Subcutaneous adipose tissue (tissue), 4 donors: ENCODE data around the gene VPS51. TPM values are rescaled to one million over a fixed set of nuclear protein-coding genes. Genes with fewer than 3 reads are reported as not detected.

Experiments
- total RNA-seq, 4 donors: library from RNA; depleted of rRNA; stranded (reverse); fragments of >200 nt; gene quantifications; one replicate each; pipeline ENCODE4 v1.1.0, GENCODE V29; 2016
- TF ChIP-seq, protein P1 (sequence below): fragments of 450-650 bp; IDR thresholded peaks from one replicate; pipeline ENCODE4 v1.5.1; 2016; ENCODE audit warnings: low read depth, mild to moderate bottlenecking, control low read depth, antibody characterized with exemption, moderate library complexity

The VPS51 gene
- total RNA-seq = 100 to 1,000 TPM in 3 of 4 donors, 10 to 100 TPM in 1; 84.8 to 300 (median 174) TPM

- TF ChIP-seq, protein P1, sequence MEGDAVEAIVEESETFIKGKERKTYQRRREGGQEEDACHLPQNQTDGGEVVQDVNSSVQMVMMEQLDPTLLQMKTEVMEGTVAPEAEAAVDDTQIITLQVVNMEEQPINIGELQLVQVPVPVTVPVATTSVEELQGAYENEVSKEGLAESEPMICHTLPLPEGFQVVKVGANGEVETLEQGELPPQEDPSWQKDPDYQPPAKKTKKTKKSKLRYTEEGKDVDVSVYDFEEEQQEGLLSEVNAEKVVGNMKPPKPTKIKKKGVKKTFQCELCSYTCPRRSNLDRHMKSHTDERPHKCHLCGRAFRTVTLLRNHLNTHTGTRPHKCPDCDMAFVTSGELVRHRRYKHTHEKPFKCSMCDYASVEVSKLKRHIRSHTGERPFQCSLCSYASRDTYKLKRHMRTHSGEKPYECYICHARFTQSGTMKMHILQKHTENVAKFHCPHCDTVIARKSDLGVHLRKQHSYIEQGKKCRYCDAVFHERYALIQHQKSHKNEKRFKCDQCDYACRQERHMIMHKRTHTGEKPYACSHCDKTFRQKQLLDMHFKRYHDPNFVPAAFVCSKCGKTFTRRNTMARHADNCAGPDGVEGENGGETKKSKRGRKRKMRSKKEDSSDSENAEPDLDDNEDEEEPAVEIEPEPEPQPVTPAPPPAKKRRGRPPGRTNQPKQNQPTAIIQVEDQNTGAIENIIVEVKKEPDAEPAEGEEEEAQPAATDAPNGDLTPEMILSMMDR = no peak
Measured at GRCh38 chr11:65095974-65096806, at the start of gene VPS51. Gene VPS51, plus strand, starts transcription at chr11:65096214. Its CDS starts 37 bp downstream, at chr11:65096251.

DNA sequence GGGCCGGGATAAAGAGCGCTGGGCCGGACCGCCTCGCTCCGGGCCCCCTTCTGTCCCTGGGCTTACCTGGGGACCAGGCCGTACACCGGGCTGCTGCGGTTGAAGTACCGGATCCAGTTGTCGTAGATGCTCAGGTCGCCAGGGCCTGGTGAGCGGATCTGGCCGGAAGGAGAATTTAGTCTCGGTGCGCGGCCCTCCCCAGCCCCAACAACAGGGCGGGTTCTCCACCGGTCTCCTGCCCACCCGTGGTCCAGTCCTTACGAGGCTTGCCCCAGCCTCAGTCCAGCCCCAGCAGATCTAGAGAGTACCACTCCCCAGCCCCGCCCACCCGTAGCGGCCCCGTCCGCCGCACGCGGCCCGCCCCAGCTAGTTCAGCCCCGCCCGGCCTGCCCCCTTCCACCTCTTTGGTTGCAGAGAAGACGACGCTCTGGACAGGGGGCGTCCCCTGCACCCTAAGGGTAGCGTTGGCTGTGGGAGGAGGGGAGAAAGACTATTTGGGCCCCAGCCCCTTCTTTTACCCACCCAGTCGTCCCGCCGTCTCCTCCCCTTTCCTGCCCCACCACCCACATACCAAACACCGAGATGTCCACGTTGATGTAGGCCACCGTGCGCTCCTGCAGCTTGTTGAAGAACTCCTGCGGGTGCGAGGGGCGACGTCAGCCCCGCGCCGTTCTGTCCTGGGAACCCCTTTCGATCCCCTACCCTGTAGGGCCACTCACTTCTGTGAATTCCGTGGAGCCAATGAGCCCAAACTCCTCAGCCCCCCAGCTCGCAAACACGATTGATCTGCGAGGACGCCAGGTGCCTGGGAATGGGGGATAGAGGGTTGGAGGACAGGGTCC is 48.2 kb upstream of the VPS51 start:
- TF ChIP-seq, protein P1 = no peak

GRCh38 chr11:65051398-65051858 is 44.6 kb upstream of the VPS51 start:
- TF ChIP-seq, protein P1 = no peak

GRCh38 chr11:65053827-65054508 is 42.0 kb upstream of the VPS51 start:
- TF ChIP-seq, protein P1 = no peak

DNA sequence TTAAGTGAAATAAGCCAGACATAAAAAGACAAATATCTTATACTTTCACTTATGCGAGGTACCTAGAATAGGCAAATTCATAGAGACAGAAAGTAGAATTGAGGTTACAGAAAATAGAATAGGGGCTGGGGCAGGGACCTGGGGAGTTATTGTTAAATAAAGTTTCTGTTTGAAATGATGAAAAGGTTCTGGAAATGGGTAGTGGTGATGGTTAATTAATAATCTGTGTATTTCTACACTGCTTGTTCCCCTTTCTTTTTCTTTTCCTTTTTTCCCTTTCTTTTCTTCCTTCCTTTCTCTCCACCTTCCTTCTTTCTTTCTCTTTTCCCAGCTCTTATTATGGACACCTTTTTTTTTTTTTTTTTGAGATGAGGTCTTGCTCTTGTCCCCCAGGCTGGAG is 40.5 kb upstream of the VPS51 start:
- TF ChIP-seq, protein P1 = no peak

DNA sequence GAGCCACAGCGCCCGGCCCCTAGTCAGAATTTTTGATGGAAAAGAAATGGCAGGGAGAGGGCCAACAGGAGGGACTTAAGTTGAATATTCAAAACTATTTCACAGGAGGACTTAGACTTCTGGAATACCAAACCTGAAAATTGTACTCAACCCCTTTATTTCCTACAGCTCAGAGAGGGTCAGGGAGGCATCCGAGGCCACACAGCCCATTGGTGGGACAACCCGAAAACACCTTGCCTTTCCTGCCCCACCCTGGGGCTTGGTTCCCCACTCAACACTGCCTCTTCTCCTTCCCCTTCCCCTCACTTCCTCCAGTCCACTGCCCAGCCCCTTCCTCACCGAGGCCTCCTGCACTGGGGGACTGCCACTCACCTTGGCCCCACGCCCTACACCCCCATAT is 39.0 kb upstream of the VPS51 start:
- TF ChIP-seq, protein P1 = no peak

- TF ChIP-seq, protein P1 = no peak
Measured at GRCh38 chr11:65057526-65057925, 38.5 kb upstream of the VPS51 start.
